WTC11 (cell line): ENCODE results near the gene SEC14L6. TPM values are rescaled to one million over a fixed set of nuclear protein-coding genes. Genes with fewer than 3 reads are reported as not detected.
A peak's percentile ranks its signal among the peaks of the same experiment; 100 is the strongest.

Experiments
- ATAC-seq: fragments of 200-7000 bp; cut with Tn5 transposase; 2 replicates; pipeline ENCODE4 v1.10.0; 2021; ENCODE audit warnings: mild to moderate bottlenecking, moderate library complexity
- CTCF ChIA-PET: fragments of 300-600 bp; sonication (Branson Sonifier 250); formaldehyde crosslinking; loops from one replicate; lab custom pipeline; 2021; ENCODE audit warnings: antibody characterized with exemption; lab: Charles Lee
- POLR2A ChIA-PET: fragments of 350-600 bp; sonication (Branson Sonifier 250); formaldehyde crosslinking; loops from one replicate; lab custom pipeline; 2021; ENCODE audit warnings: antibody characterized with exemption; lab: Charles Lee
- DNase-seq: peaks from one replicate; pipeline ENCODE4 v3.0.0; 2021; ENCODE audit warnings: low spot score
- H3K27ac Mint-ChIP-seq: 2 replicates; pipeline ENCODE4 v1.8.0; 2021; ENCODE audit warnings: mixed read lengths
- H3K27me3 Mint-ChIP-seq: 2 replicates; pipeline ENCODE4 v1.8.0; 2021; ENCODE audit warnings: low read depth, mild to moderate bottlenecking, moderate library complexity, mixed read lengths
- H3K36me3 Mint-ChIP-seq: 2 replicates; pipeline ENCODE4 v1.8.0; 2021; ENCODE audit warnings: mixed read lengths
- H3K4me1 Mint-ChIP-seq: 2 replicates; pipeline ENCODE4 v1.8.0; 2022; ENCODE audit warnings: mixed read lengths
- H3K4me3 Mint-ChIP-seq: 2 replicates; pipeline ENCODE4 v1.8.0; 2021; ENCODE audit warnings: mild to moderate bottlenecking, moderate library complexity, mixed read lengths
- H3K9me3 Mint-ChIP-seq: 2 replicates; pipeline ENCODE4 v1.8.0; 2021; ENCODE audit warnings: mixed read lengths
- ARID4B ChIP-seq: sonication (generic); formaldehyde crosslinking; IDR thresholded peaks from 2 replicates; pipeline ENCODE4 v1.8.0; 2023; ENCODE audit warnings: missing genetic modification reagents, mild to moderate bottlenecking, borderline replicate concordance
- CBFB ChIP-seq: sonication (generic); formaldehyde crosslinking; IDR thresholded peaks from 2 replicates; pipeline ENCODE4 v1.8.1; 2022; ENCODE audit warnings: mild to moderate bottlenecking, low read depth, missing genetic modification reagents
- CREB1 ChIP-seq: sonication (generic); formaldehyde crosslinking; IDR thresholded peaks from 2 replicates; pipeline ENCODE4 v1.8.0; 2023; ENCODE audit warnings: mild to moderate bottlenecking, missing genetic modification reagents
- CTCF ChIP-seq: fragments of 200-600 bp; IDR thresholded peaks from 2 replicates; pipeline ENCODE4 v1.8.0; 2022; ENCODE audit warnings: antibody characterized with exemption
- ELF4 ChIP-seq: sonication (generic); formaldehyde crosslinking; IDR thresholded peaks from 2 replicates; pipeline ENCODE4 v1.8.1; 2022; ENCODE audit warnings: low read depth, mild to moderate bottlenecking, moderate library complexity, missing genetic modification reagents
- ETV6 ChIP-seq: sonication (generic); formaldehyde crosslinking; IDR thresholded peaks from 2 replicates; pipeline ENCODE4 v1.8.1; 2022; ENCODE audit warnings: mild to moderate bottlenecking, missing genetic modification reagents
- HMGA2 ChIP-seq: fragments of 250-450 bp; sonication (Bioruptor Pico); IDR thresholded peaks from 2 replicates; pipeline ENCODE4 v1.4.0; 2021; ENCODE audit warnings: mild to moderate bottlenecking, moderate library complexity
- HMGXB4 ChIP-seq: sonication (generic); formaldehyde crosslinking; IDR thresholded peaks from 2 replicates; pipeline ENCODE4 v1.8.1; 2023; ENCODE audit warnings: mild to moderate bottlenecking, moderate library complexity, missing genetic modification reagents
- IRF2 ChIP-seq: sonication (generic); formaldehyde crosslinking; IDR thresholded peaks from 2 replicates; pipeline ENCODE4 v1.8.0; 2022; ENCODE audit warnings: low read depth, missing genetic modification reagents, borderline replicate concordance
- JAZF1 ChIP-seq: fragments of 250-450 bp; sonication (Bioruptor Pico); IDR thresholded peaks from 2 replicates; pipeline ENCODE4 v1.9.0; 2021; ENCODE audit warnings: moderate library complexity, mild to moderate bottlenecking, inconsistent platforms
- JUN ChIP-seq: sonication (generic); formaldehyde crosslinking; IDR thresholded peaks from 2 replicates; pipeline ENCODE4 v1.8.0; 2023; ENCODE audit warnings: mild to moderate bottlenecking, missing genetic modification reagents
- KAT7 ChIP-seq: sonication (generic); formaldehyde crosslinking; IDR thresholded peaks from 2 replicates; pipeline ENCODE4 v1.8.1; 2023; ENCODE audit warnings: missing genetic modification reagents, mild to moderate bottlenecking, borderline replicate concordance
- NR2C2 ChIP-seq: sonication (generic); formaldehyde crosslinking; IDR thresholded peaks from 2 replicates; pipeline ENCODE4 v1.8.0; 2022; ENCODE audit warnings: mild to moderate bottlenecking, missing genetic modification reagents
- NR3C1 ChIP-seq: sonication (generic); formaldehyde crosslinking; conservative IDR thresholded peaks from 2 replicates; pipeline ENCODE4 v1.8.1; 2023; ENCODE audit warnings: low read depth, mild to moderate bottlenecking, missing genetic modification reagents
- PRDM15 ChIP-seq: sonication (generic); formaldehyde crosslinking; IDR thresholded peaks from 2 replicates; pipeline ENCODE4 v1.8.0; 2022; ENCODE audit warnings: missing genetic modification reagents
- TEAD4 ChIP-seq: sonication (generic); formaldehyde crosslinking; IDR thresholded peaks from 2 replicates; pipeline ENCODE4 v1.8.0; 2022; ENCODE audit warnings: mild to moderate bottlenecking, missing genetic modification reagents
- ZNF219 ChIP-seq: sonication (generic); formaldehyde crosslinking; IDR thresholded peaks from 2 replicates; pipeline ENCODE4 v1.8.0; 2023; ENCODE audit warnings: missing genetic modification reagents, mild to moderate bottlenecking, borderline replicate concordance
- ZNF232 ChIP-seq: sonication (generic); formaldehyde crosslinking; IDR thresholded peaks from 2 replicates; pipeline ENCODE4 v1.8.0; 2022; ENCODE audit warnings: mild to moderate bottlenecking, missing genetic modification reagents
- ZNF423 ChIP-seq: fragments of 250-450 bp; sonication (Bioruptor Pico); IDR thresholded peaks from 2 replicates; pipeline ENCODE4 v2.1.2; 2022; ENCODE audit warnings: mild to moderate bottlenecking, moderate library complexity
- ZSCAN18 ChIP-seq: fragments of 250-450 bp; sonication (Bioruptor Pico); IDR thresholded peaks from 2 replicates; pipeline ENCODE4 v2.1.2; 2022; ENCODE audit warnings: mild to moderate bottlenecking, moderate library complexity
- total RNA-seq: library from RNA; stranded (reverse); gene quantifications from 3 replicates; pipeline ENCODE4 v1.2.3, GENCODE V29; 2021

The SEC14L6 gene
- total RNA-seq, 1 experiment from 2014 or later, result 1.6 TPM

GRCh38 chr22:30479981-30480380 is 66.6 kb downstream of the SEC14L6 start (continued):
- TF ChIP-seq TEAD4, result no peak
- no peak for TF ChIP-seq HMGA2 (CRISPR knock-in tag)
- no peak for TF ChIP-seq CREB1 (CRISPR knock-in tag)
- no peak for TF ChIP-seq HMGXB4 (CRISPR knock-in tag)
- no peak for TF ChIP-seq CTCF

GRCh38 chr22:30474683-30475424 is 71.7 kb downstream of the SEC14L6 start:
- ChIA-PET POLR2A (no interaction called here), CTCF (interaction anchor here (1.0 to 1.9 kb wide), 6 partner anchors 11 to 160 kb away, joined by 3 to 6 read pairs (median 4); partner anchors contain the start of gene MTFP1)
- H3K4me3 Mint-ChIP-seq, result no peak overlapping the region
- H3K36me3 Mint-ChIP-seq, result no peaks in the 10 kb centered on the region
- no peak overlapping the region for H3K27ac Mint-ChIP-seq
- peak; percentile 36; the same call in 1 of the 2 replicates for ATAC-seq
- peaks cover 5% of the 10 kb centered on the region for H3K27me3 Mint-ChIP-seq
- H3K4me1 Mint-ChIP-seq, result peaks cover 5% of the 10 kb centered on the region
- no peaks in the 10 kb centered on the region for H3K9me3 Mint-ChIP-seq
- TF ChIP-seq IRF2, result no peak
- no peak for TF ChIP-seq ZNF219
- no peak for TF ChIP-seq ARID4B (CRISPR knock-in tag)
- TF ChIP-seq ZNF423, result no peak
- no peak for TF ChIP-seq CBFB
- TF ChIP-seq JAZF1 (CRISPR knock-in tag), result no peak
- no peak for TF ChIP-seq ZNF232
- no peak for TF ChIP-seq JUN (CRISPR knock-in tag)
- TF ChIP-seq, all 79 proteins: peak for 0
- peak; percentile 18 for DNase-seq

GRCh38 chr22:30474121-30474520 is 72.4 kb downstream of the SEC14L6 start:
- CTCF ChIA-PET, result interaction anchor here (1.9 kb wide), 1 partner anchor 11 kb away, joined by 6 read pairs; no protein-coding TSS in a partner anchor
- no peak overlapping the region for H3K27ac Mint-ChIP-seq
- H3K9me3 Mint-ChIP-seq, result no peaks in the 10 kb centered on the region
- H3K27me3 Mint-ChIP-seq, result peaks cover under 1% of the 10 kb centered on the region
- H3K36me3 Mint-ChIP-seq, result no peaks in the 10 kb centered on the region
- no peak for DNase-seq
- H3K4me1 Mint-ChIP-seq, result peaks cover 5% of the 10 kb centered on the region
- no peak overlapping the region for H3K4me3 Mint-ChIP-seq
- no peak for ATAC-seq
- TF ChIP-seq ZSCAN18 (CRISPR knock-in tag), result no peak
- TF ChIP-seq CBFB, result no peak
- TF ChIP-seq ETV6, result no peak
- TF ChIP-seq ZNF423, result no peak
- TF ChIP-seq KAT7 (CRISPR knock-in tag), result no peak
- TF ChIP-seq NR2C2, result no peak
- no peak for TF ChIP-seq HMGA2 (CRISPR knock-in tag)
- no peak for TF ChIP-seq NR3C1
- no peak for TF ChIP-seq PRDM15 (CRISPR knock-in tag)
- TF ChIP-seq ELF4, result no peak
- POLR2A ChIA-PET, result no interaction called here
